ENCODE data around the gene PAPLN.

The PAPLN gene

GRCh38 chr14:73240816-73241480, 3.6 kb downstream of the PAPLN start:
- TF ChIP-seq BACH2 (CRISPR knock-in tag; IDR thresholded peaks at IDR 0.05; ENCODE audit: borderline replicate concordance): no peak
- no peak for TF ChIP-seq ZFP3 (CRISPR knock-in tag; IDR thresholded peaks at IDR 0.05)
- TF ChIP-seq ZC3H10 (CRISPR knock-in tag; IDR thresholded peaks at IDR 0.05): no peak
- TF ChIP-seq TCF4 (CRISPR knock-in tag; IDR thresholded peaks at IDR 0.05; ENCODE audit: borderline replicate concordance): no peak
- TF ChIP-seq GLIS3 (CRISPR knock-in tag; IDR thresholded peaks at IDR 0.05): no peak
- no peak for TF ChIP-seq CSRNP3 (CRISPR knock-in tag; IDR thresholded peaks at IDR 0.05)
- no peak for TF ChIP-seq OSR1 (CRISPR knock-in tag; IDR thresholded peaks at IDR 0.05)
- TF ChIP-seq TOX (CRISPR knock-in tag; IDR thresholded peaks at IDR 0.05; ENCODE audit: borderline replicate concordance): no peak
- no peak for TF ChIP-seq ZNF565 (CRISPR knock-in tag; conservative IDR thresholded peaks at IDR 0.05; ENCODE audit: low read depth)
- no peak for TF ChIP-seq SNAI2 (CRISPR knock-in tag; IDR thresholded peaks at IDR 0.05)
- ATAC-seq: no peak

DNA sequence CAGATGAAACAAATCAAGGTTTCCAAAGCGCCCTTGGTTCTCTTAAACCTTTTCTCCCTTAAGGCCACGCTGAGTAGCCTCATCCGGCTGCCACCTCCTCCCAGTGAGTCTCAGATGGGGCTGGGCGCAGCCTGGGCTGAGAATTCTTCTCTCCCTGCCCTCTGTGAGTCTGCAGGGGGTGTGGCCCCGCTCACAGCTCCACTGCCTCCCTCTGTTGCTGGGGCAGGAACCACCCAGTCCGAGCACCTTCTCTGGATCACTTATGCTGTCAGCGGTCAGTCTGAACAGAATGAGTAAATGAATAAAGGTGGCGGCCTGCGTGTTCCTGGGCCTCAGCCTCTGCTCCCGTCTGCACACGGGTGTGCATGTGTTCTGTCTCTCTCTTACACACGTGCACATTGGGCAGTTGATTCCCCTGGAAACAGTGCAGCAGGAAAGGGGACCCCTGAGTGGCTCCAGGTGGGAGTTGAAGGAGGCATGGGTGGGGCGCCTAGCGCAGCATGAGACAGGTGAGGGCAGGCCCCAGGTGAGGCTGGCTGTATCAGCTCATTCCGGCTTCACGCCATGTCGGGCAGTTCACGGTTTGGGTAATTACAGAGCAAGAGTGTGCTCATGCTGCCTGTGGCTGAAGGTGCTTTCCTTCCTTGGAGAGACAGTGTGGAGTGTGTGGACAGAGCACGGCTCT, 4.3 kb downstream of the PAPLN start:
- TF ChIP-seq CSRNP3 (CRISPR knock-in tag; IDR thresholded peaks at IDR 0.05) (no peak), ZNF70 (CRISPR knock-in tag; IDR thresholded peaks at IDR 0.05) (no peak), ARNTL (CRISPR knock-in tag; IDR thresholded peaks at IDR 0.05; ENCODE audit: borderline replicate concordance, low read depth) (no peak), PPARA (CRISPR knock-in tag; IDR thresholded peaks at IDR 0.05; ENCODE audit: borderline replicate concordance) (no peak), PATZ1 (CRISPR knock-in tag; IDR thresholded peaks at IDR 0.05; ENCODE audit: borderline replicate concordance) (no peak), TOX (CRISPR knock-in tag; IDR thresholded peaks at IDR 0.05; ENCODE audit: borderline replicate concordance) (no peak), ZNF8 (CRISPR knock-in tag; IDR thresholded peaks at IDR 0.05) (no peak), TCF4 (CRISPR knock-in tag; IDR thresholded peaks at IDR 0.05; ENCODE audit: borderline replicate concordance) (no peak), CSDC2 (CRISPR knock-in tag; IDR thresholded peaks at IDR 0.05) (no peak), ZFP3 (CRISPR knock-in tag; IDR thresholded peaks at IDR 0.05) (no peak), OSR1 (CRISPR knock-in tag; IDR thresholded peaks at IDR 0.05) (no peak), CREB5 (CRISPR knock-in tag; IDR thresholded peaks at IDR 0.05; ENCODE audit: low read depth) (no peak), BACH2 (CRISPR knock-in tag; IDR thresholded peaks at IDR 0.05; ENCODE audit: borderline replicate concordance) (no peak), ZFP30 (CRISPR knock-in tag; IDR thresholded peaks at IDR 0.05) (no peak), RARB (CRISPR knock-in tag; IDR thresholded peaks at IDR 0.05) (no peak), SNAI2 (CRISPR knock-in tag; IDR thresholded peaks at IDR 0.05) (no peak), ZC3H10 (CRISPR knock-in tag; IDR thresholded peaks at IDR 0.05) (no peak), ISL1 (CRISPR knock-in tag; IDR thresholded peaks at IDR 0.05) (no peak)
- TF ChIP-seq, protein P1, sequence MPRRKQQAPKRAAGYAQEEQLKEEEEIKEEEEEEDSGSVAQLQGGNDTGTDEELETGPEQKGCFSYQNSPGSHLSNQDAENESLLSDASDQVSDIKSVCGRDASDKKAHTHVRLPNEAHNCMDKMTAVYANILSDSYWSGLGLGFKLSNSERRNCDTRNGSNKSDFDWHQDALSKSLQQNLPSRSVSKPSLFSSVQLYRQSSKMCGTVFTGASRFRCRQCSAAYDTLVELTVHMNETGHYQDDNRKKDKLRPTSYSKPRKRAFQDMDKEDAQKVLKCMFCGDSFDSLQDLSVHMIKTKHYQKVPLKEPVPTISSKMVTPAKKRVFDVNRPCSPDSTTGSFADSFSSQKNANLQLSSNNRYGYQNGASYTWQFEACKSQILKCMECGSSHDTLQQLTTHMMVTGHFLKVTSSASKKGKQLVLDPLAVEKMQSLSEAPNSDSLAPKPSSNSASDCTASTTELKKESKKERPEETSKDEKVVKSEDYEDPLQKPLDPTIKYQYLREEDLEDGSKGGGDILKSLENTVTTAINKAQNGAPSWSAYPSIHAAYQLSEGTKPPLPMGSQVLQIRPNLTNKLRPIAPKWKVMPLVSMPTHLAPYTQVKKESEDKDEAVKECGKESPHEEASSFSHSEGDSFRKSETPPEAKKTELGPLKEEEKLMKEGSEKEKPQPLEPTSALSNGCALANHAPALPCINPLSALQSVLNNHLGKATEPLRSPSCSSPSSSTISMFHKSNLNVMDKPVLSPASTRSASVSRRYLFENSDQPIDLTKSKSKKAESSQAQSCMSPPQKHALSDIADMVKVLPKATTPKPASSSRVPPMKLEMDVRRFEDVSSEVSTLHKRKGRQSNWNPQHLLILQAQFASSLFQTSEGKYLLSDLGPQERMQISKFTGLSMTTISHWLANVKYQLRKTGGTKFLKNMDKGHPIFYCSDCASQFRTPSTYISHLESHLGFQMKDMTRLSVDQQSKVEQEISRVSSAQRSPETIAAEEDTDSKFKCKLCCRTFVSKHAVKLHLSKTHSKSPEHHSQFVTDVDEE (CRISPR knock-in tag; IDR thresholded peaks at IDR 0.05): no peak
- TF ChIP-seq, protein P2, sequence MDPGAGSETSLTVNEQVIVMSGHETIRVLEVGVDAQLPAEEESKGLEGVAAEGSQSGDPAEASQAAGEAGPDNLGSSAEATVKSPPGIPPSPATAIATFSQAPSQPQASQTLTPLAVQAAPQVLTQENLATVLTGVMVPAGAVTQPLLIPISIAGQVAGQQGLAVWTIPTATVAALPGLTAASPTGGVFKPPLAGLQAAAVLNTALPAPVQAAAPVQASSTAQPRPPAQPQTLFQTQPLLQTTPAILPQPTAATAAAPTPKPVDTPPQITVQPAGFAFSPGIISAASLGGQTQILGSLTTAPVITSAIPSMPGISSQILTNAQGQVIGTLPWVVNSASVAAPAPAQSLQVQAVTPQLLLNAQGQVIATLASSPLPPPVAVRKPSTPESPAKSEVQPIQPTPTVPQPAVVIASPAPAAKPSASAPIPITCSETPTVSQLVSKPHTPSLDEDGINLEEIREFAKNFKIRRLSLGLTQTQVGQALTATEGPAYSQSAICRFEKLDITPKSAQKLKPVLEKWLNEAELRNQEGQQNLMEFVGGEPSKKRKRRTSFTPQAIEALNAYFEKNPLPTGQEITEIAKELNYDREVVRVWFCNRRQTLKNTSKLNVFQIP (CRISPR knock-in tag; IDR thresholded peaks at IDR 0.05; ENCODE audit: borderline replicate concordance, low read depth): no peak
- ATAC-seq: no peak

Data from SK-N-SH treated with all-trans-retinoic acid at 6 μM for 48 hours (cell line).